IMR-90 (cell line): ENCODE results near the gene MFSD2A. TPM values are rescaled to one million over a fixed set of nuclear protein-coding genes. Genes with fewer than 3 reads are reported as not detected.

Source experiments
- ATAC-seq: fragments of 200-7000 bp; cut with Tn5 transposase; 2 replicates; pipeline ENCODE4 v1.9.1; 2020; ENCODE audit warnings: low read depth, mild to moderate bottlenecking, moderate library complexity
- BruUV-seq: library from RNA; stranded (reverse); fragments of 400-500 nt; replicated peaks from 2 replicates; lab custom pipeline; 2021; lab: Mats Ljungman, UMichigan
- CTCF ChIA-PET: fragments of 300-600 bp; formaldehyde crosslinking; extraction: SDS; loops from one replicate; lab custom pipeline; 2021; ENCODE audit warnings: antibody characterized with exemption; lab: Yijun Ruan, JAX
- POLR2A ChIA-PET: fragments of 300-600 bp; sonication (Branson Sonifier 250); formaldehyde crosslinking; loops from one replicate; lab custom pipeline; 2022; ENCODE audit warnings: antibody characterized with exemption; ENCODE audit not compliant: unreplicated experiment; lab: Charles Lee
- DNase-seq: peaks from one replicate; pipeline ENCODE4 v3.0.0; 2013
- H2AFZ ChIP-seq: replicated peaks from 2 replicates; pipeline ENCODE3; 2013; ENCODE audit warnings: low read length, mild to moderate bottlenecking; ENCODE audit not compliant: poor library complexity
- H2AK5ac ChIP-seq: 2 replicates; pipeline ENCODE4 v1.6.1; 2013; ENCODE audit warnings: low read depth, low read length, inconsistent platforms
- H2AK9ac ChIP-seq: replicated peaks from 2 replicates; pipeline ENCODE3; 2013; ENCODE audit warnings: mild to moderate bottlenecking, low read depth, low read length, moderate library complexity; ENCODE audit not compliant: poor library complexity
- H2BK120ac ChIP-seq: 2 replicates; pipeline ENCODE4 v1.6.1; 2013; ENCODE audit warnings: low read depth, low read length, inconsistent platforms
- H2BK15ac ChIP-seq: 3 replicates; pipeline ENCODE4 v1.6.1; 2013; ENCODE audit warnings: low read depth, low read length, inconsistent platforms
- H2BK20ac ChIP-seq: 2 replicates; pipeline ENCODE4 v1.6.1; 2013; ENCODE audit warnings: low read depth, mild to moderate bottlenecking, inconsistent platforms, low read length, moderate library complexity
- H2BK5ac ChIP-seq: 2 replicates; pipeline ENCODE4 v1.6.1; 2013; ENCODE audit warnings: mild to moderate bottlenecking, low read depth, low read length, inconsistent platforms; ENCODE audit not compliant: poor library complexity, severe bottlenecking
- H3K14ac ChIP-seq: replicated peaks from 2 replicates; pipeline ENCODE4 v1.6.1; 2013; ENCODE audit warnings: low read depth, low read length, inconsistent platforms
- H3K18ac ChIP-seq: 2 replicates; pipeline ENCODE4 v1.6.1; 2013; ENCODE audit warnings: low read depth, low read length, control low read depth
- H3K23ac ChIP-seq: 2 replicates; pipeline ENCODE4 v1.6.1; 2013; ENCODE audit warnings: low read depth, low read length, inconsistent platforms
- H3K27ac ChIP-seq: 2 replicates; pipeline ENCODE4 v1.5.1; 2013; ENCODE audit warnings: mild to moderate bottlenecking, control low read depth, low read length; ENCODE audit not compliant: insufficient read depth
- H3K27me3 ChIP-seq: 2 replicates; pipeline ENCODE4 v1.6.1; 2013; ENCODE audit warnings: low read length; ENCODE audit not compliant: control insufficient read depth, insufficient read depth
- H3K36me3 ChIP-seq: 2 replicates; pipeline ENCODE4 v1.6.1; 2013; ENCODE audit warnings: low read length, mixed read lengths; ENCODE audit not compliant: control insufficient read depth, insufficient read depth
- H3K4ac ChIP-seq: 2 replicates; pipeline ENCODE4 v1.6.1; 2013; ENCODE audit warnings: low read depth, low read length, inconsistent platforms
- H3K4me1 ChIP-seq: 2 replicates; pipeline ENCODE4 v1.6.1; 2013; ENCODE audit warnings: low read length, mixed read lengths; ENCODE audit not compliant: control insufficient read depth, insufficient read depth
- H3K4me2 ChIP-seq: 2 replicates; pipeline ENCODE4 v1.6.1; 2013; ENCODE audit warnings: low read depth, mild to moderate bottlenecking, control low read depth, low read length, moderate library complexity
- H3K4me3 ChIP-seq: 2 replicates; pipeline ENCODE4 v1.5.1; 2013; ENCODE audit warnings: low read depth, mild to moderate bottlenecking, control low read depth, low read length, moderate library complexity; ENCODE audit not compliant: insufficient read depth
- H3K56ac ChIP-seq: 2 replicates; pipeline ENCODE4 v1.6.1; 2013; ENCODE audit warnings: low read length, inconsistent platforms; ENCODE audit not compliant: insufficient read depth; ENCODE audit errors: extremely low read depth
- H3K79me1 ChIP-seq, 2 experiments: 2 replicates each; pipeline ENCODE4 v1.6.1; 2013; ENCODE audit warnings: low read length in 2 of 2, inconsistent platforms in 1 of 2, low read depth in 1 of 2
- H3K9ac ChIP-seq: 2 replicates; pipeline ENCODE4 v1.6.1; 2013; ENCODE audit warnings: low read depth, low read length, control low read depth
- H3K9me1 ChIP-seq: 2 replicates; pipeline ENCODE4 v1.6.1; 2013; ENCODE audit warnings: low read length, inconsistent platforms; ENCODE audit not compliant: insufficient read depth
- H3K9me3 ChIP-seq: 2 replicates; pipeline ENCODE4 v1.6.1; 2013; ENCODE audit warnings: low read length; ENCODE audit not compliant: control insufficient read depth, insufficient read depth
- H4K20me1 ChIP-seq: 2 replicates; pipeline ENCODE4 v1.6.1; 2013; ENCODE audit warnings: low read length, inconsistent platforms; ENCODE audit not compliant: insufficient read depth
- H4K5ac ChIP-seq: 2 replicates; pipeline ENCODE4 v1.6.1; 2013; ENCODE audit warnings: mild to moderate bottlenecking, low read depth, low read length, control low read depth
- H4K8ac ChIP-seq, 2 experiments: 2 replicates each; pipeline ENCODE4 v1.6.1; 2013; ENCODE audit warnings: low read depth in 2 of 2, low read length in 2 of 2, control low read depth in 1 of 2, inconsistent platforms in 1 of 2
- H4K91ac ChIP-seq: 2 replicates; pipeline ENCODE4 v1.6.1; 2013; ENCODE audit warnings: low read depth, low read length, inconsistent platforms; ENCODE audit not compliant: insufficient read depth
- CTCF ChIP-seq: conservative IDR thresholded peaks from 2 replicates; pipeline ENCODE4 v1.5.1; 2012; ENCODE audit warnings: mild to moderate bottlenecking, low read depth, low read length, improper control_type of control experiment
- FOS ChIP-seq: fragments of 150-350 bp; IDR thresholded peaks from 2 replicates; pipeline ENCODE4 v1.6.1; 2016; ENCODE audit warnings: low read depth, low read length
- MAZ ChIP-seq: IDR thresholded peaks from 2 replicates; pipeline ENCODE4 v1.6.1; 2012; ENCODE audit warnings: low read depth, mild to moderate bottlenecking, low read length, improper control_type of control experiment, moderate library complexity, borderline replicate concordance
- RAD21 ChIP-seq: IDR thresholded peaks from 2 replicates; pipeline ENCODE4 v1.6.1; 2012; ENCODE audit warnings: low read length, improper control_type of control experiment
- SMC3 ChIP-seq: fragments of 150-350 bp; IDR thresholded peaks from 2 replicates; pipeline ENCODE4 v1.6.1; 2016; ENCODE audit warnings: low read depth, mild to moderate bottlenecking, antibody characterized with exemption, low read length, moderate library complexity
- WGBS, 2 experiments: methylation state at CpG; one replicate each; pipeline versions ENCODE4 v1.1.5 to v1.1.7; 2013; ENCODE audit warnings: missing lambda C conversion rate in 2 of 2; ENCODE audit not compliant: insufficient read length in 1 of 2; ENCODE audit errors: extremely low coverage in 2 of 2; 5-methylcytosine and 5-hydroxymethylcytosine counted together
- dilution Hi-C: fragments of 300-500 bp; cut with HindIII; formaldehyde crosslinking; loops from one replicate; pipeline ENCODE4 v1.14.3; 2018; ENCODE audit warnings: low sequenced_read_pairs; ENCODE audit not compliant: unreplicated experiment
- in situ Hi-C: fragments of 300-500 bp; cut with MboI; formaldehyde crosslinking; loops from 3 replicates; pipeline ENCODE4 v1.14.3; 2019; ENCODE audit warnings: low sequenced_read_pairs, inconsistent platforms, mixed read lengths
- intact Hi-C: fragments of 100-400 bp; cut with micrococcal nuclease; formaldehyde crosslinking; loops from 2 replicates; pipeline ENCODE4 v1.10.0; 2022
- polyA plus RNA-seq, 3 experiments: library from polyadenylated mRNA; depleted of rRNA; stranded (reverse); fragments of >200 nt; gene quantifications; 2 replicates each; pipeline ENCODE4 v1.2.3, GENCODE V29; 2012; ENCODE audit warnings: low replicate concordance in 1 of 3
- total RNA-seq: library from RNA; depleted of rRNA; stranded (reverse); fragments of >200 nt; gene quantifications from 2 replicates; pipeline ENCODE4 v1.2.3, GENCODE V29; 2012

The MFSD2A gene
- total and polyA plus RNA-seq, 2 of the 4 experiments (the other 2 are of a cell fraction) = 5.7 to 7.3 TPM

- H3K9me3 ChIP-seq = no peaks in the 10 kb centered on the region
- no peak overlapping the region for H3K9ac ChIP-seq
- ATAC-seq (peak; percentile 89), DNase-seq (peak; percentile 58)
- H4K8ac ChIP-seq = no peak overlapping the region
- no peak overlapping the region for H4K5ac ChIP-seq
- no peak overlapping the region for H3K14ac ChIP-seq
- ChIA-PET CTCF (interaction anchor here (0.7 to 2.5 kb wide), 7 partner anchors 10 to 114 kb away, joined by 3 to 37 read pairs (median 8); partner anchors contain the start of gene MYCL), POLR2A (interaction anchor here (1.0 kb wide), 1 partner anchor 36 kb away, joined by 3 read pairs; no protein-coding TSS in a partner anchor)
- no peak overlapping the region for H2AFZ ChIP-seq
- H2BK20ac ChIP-seq = no peak overlapping the region
- H4K20me1 ChIP-seq = no peaks in the 10 kb centered on the region
- TF ChIP-seq FOS = no peak
- TF ChIP-seq CTCF = peak; percentile 76
- peak; percentile 35; the same call in 1 of the 2 replicates for TF ChIP-seq MAZ
- TF ChIP-seq RAD21 = peak; percentile 78
- peak; percentile 70 for TF ChIP-seq SMC3
- no peak overlapping the region for H4K91ac ChIP-seq
- no peak overlapping the region for H2BK5ac ChIP-seq
- BruUV-seq = no TSS peak
- H2BK15ac ChIP-seq = no peak overlapping the region
- no peak overlapping the region for H2AK5ac ChIP-seq
- H2AK9ac ChIP-seq = no peak overlapping the region
- dilution Hi-C loops = no loop called here
- in situ Hi-C loops = no loop called here
- no peak overlapping the region for H3K4ac ChIP-seq
- H3K4me3 ChIP-seq = no peak overlapping the region
- no peaks in the 10 kb centered on the region for H3K4me1 ChIP-seq
- H3K23ac ChIP-seq = no peak overlapping the region
- no peak overlapping the region for H3K18ac ChIP-seq
- no peak overlapping the region for H3K27ac ChIP-seq
- 13% methylated on average over 2 of the region's 3 CpGs; no CpG with 5 or more reads in 1 of the 2 experiments for whole genome bisulfite sequencing, 2 experiments
- intact Hi-C loops = loop anchor here (1.0 to 5.0 kb wide), 5 partner anchors 38 to 418 kb away; partner anchors contain the start of gene MFSD2A
- H3K4me2 ChIP-seq = no peak overlapping the region
- H3K9me1 ChIP-seq = no peaks in the 10 kb centered on the region
- no peaks in the 10 kb centered on the region for H3K79me1 ChIP-seq
- H3K56ac ChIP-seq = no peak overlapping the region
- no peak overlapping the region for H2BK120ac ChIP-seq
- H3K27me3 ChIP-seq = peaks cover 15% of the 10 kb centered on the region
- no peaks in the 10 kb centered on the region for H3K36me3 ChIP-seq
Observed at GRCh38 chr1:39919545-39919944, 35.4 kb upstream of the MFSD2A start.
